Measurements from ENCODE around the gene TSPO. TPM values are rescaled to one million over a fixed set of nuclear protein-coding genes. Genes with fewer than 3 reads are reported as not detected.
"Not testable (repeated sequence)": the region's sequence is repeated elsewhere in the genome, so short reads cannot be mapped to it uniquely, and the experiment has no call there.

Gene TSPO
- total RNA-seq, 4 donors from 2014 or later, result 307 to 452 (median 365) TPM

DNA sequence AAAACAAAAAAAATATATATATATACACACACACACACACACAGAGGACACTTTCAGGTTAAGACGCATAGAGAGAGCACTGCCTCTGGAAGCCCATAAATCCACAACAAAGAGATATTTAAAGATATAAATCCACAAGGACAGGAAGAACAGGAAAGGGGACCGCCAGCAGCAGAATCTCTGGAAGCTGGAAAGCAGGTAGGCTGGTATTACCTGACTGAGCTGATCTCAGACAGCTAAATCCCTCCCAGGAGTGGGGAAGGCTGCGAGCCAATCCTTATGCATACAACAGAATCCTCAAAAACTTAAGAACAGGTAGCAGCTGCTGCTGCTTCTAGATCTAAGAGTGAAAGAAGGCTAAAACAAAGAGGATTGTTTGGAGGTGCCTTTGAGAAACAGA, 6.4 kb upstream of the TSPO start:
- in situ Hi-C loops (cut with MboI; ENCODE audit: low pct_ligation_motif_present in 1 of 4, low pct_unique_long_range_greater_than_20kb in 1 of 4, low sequenced_read_pairs in 3 of 4), result no loop called here
- no peak for TF ChIP-seq EP300 (IDR thresholded peaks at IDR 0.05; ENCODE audit: low read depth)
- TF ChIP-seq POLR2A (IDR thresholded peaks at IDR 0.05), result no peak
- TF ChIP-seq, protein P1, sequence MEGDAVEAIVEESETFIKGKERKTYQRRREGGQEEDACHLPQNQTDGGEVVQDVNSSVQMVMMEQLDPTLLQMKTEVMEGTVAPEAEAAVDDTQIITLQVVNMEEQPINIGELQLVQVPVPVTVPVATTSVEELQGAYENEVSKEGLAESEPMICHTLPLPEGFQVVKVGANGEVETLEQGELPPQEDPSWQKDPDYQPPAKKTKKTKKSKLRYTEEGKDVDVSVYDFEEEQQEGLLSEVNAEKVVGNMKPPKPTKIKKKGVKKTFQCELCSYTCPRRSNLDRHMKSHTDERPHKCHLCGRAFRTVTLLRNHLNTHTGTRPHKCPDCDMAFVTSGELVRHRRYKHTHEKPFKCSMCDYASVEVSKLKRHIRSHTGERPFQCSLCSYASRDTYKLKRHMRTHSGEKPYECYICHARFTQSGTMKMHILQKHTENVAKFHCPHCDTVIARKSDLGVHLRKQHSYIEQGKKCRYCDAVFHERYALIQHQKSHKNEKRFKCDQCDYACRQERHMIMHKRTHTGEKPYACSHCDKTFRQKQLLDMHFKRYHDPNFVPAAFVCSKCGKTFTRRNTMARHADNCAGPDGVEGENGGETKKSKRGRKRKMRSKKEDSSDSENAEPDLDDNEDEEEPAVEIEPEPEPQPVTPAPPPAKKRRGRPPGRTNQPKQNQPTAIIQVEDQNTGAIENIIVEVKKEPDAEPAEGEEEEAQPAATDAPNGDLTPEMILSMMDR (IDR thresholded peaks at IDR 0.05), result no peak
- no peak for TF ChIP-seq POLR2AphosphoS5 (IDR thresholded peaks at IDR 0.05)

DNA sequence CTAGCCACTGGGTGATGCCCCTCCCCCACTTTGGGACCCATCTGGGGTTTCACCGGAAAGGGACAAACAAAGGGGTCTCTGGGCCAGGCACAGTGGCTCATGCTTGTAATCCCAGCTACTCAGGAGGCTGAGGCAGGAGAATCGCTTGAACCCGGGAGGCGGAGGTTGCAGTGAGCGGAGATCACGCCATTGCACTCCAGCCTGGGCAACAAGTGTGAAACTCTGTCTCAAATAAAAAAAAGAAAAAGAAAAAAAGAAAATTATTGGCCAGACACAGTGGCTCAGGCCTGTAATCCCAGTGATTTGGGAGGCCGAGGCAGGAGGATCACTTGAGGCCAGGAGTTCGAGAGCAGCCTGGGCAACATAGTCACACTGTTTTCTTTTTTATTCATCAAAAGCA, 6.0 kb upstream of the TSPO start:
- H3K27ac ChIP-seq; in situ Hi-C loops (cut with MboI; ENCODE audit: low pct_ligation_motif_present in 1 of 4, low pct_unique_long_range_greater_than_20kb in 1 of 4, low sequenced_read_pairs in 3 of 4); intact Hi-C loops (cut with DNase I; ENCODE audit: low total_unique reads); H3K36me3 ChIP-seq; H3K27me3 ChIP-seq; DNase-seq; H3K9me3 ChIP-seq; H3K4me3 ChIP-seq: not testable (repeated sequence)
- H3K4me1 ChIP-seq, result peaks cover 8 to 26% (median 12%) of the 10 kb centered on the region in 4 donors
- WGBS, 2 donors (ENCODE audit: low coverage in 1 of 2), result 86 to 96% methylated on average over 2 to 8 of the region's 8 CpGs

More for the DNA sequence above, 6.4 kb upstream of the TSPO start:
- no peak overlapping the region for H3K27ac ChIP-seq
- intact Hi-C loops (cut with DNase I; ENCODE audit: low total_unique reads), result no loop called here
- no peak overlapping the region for H3K4me3 ChIP-seq
- no peaks in the 10 kb centered on the region for H3K36me3 ChIP-seq
- DNase-seq, result no peak
- no peaks in the 10 kb centered on the region for H3K27me3 ChIP-seq
- WGBS, 2 donors (ENCODE audit: low coverage in 1 of 2), result 73 to 83% methylated on average over 2 to 3 of the region's 3 CpGs
- no peaks in the 10 kb centered on the region for H3K9me3 ChIP-seq
- H3K4me1 ChIP-seq, result peaks cover 8 to 26% (median 12%) of the 10 kb centered on the region in 4 donors

DNA sequence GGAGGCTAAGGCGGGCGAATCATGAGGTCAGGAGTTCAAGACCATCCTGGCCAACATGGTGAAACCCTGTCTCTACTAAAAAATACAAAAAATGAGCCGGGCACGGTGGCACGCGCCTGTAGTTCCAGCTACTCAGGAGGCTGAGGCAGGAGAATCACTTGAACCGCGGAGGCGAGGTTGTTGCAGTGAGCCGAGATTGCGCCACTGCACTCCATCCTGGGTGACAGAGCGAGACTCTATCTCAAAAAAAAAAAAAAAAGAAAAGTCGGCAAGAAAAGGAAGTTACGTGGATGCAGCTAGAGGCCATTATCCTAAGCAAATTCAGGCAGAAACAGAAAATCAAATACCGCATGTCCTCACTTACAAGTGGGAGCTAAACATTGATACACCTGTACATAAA, 5.0 kb upstream of the TSPO start:
- in situ Hi-C loops (cut with MboI; ENCODE audit: low pct_ligation_motif_present in 1 of 4, low pct_unique_long_range_greater_than_20kb in 1 of 4, low sequenced_read_pairs in 3 of 4), result not testable (repeated sequence)
- WGBS, 2 donors (ENCODE audit: low coverage in 1 of 2), result 82 to 89% methylated on average over 3 to 15 of the region's 15 CpGs

DNA sequence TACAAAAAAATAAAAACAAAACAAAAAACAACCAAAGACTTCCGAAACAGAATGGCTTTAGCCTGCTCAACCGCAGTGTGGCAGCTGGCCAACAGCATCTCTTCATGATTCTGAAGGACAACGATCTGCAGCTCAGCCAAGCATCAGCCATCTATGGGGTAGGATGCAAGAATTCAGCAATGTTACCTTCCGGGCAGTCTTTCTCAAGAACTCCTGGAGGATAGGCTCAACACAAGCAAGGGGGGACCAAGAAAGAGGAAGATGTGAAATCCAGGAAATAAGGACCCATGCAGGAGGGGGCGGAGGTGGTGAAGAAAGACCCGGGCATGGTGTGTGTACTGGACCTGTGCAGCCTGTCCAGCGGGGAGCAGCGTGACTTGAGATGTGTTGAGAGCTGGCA, 3.5 kb upstream of the TSPO start:
- Histone ChIP-seq H3K4me1 (peaks cover 5 to 35% (median 21%) of the 10 kb centered on the region in 4 donors), H3K36me3 (no peaks in the 10 kb centered on the region), H3K4me3 (no peak overlapping the region), H3K27ac (peak overlapping the region in 3 of 4 donors; percentile 14 to 50 (median 41)), H3K27me3 (no peaks in the 10 kb centered on the region), H3K9me3 (no peaks in the 10 kb centered on the region)
- peak; percentile 55 for DNase-seq
- in situ Hi-C loops (cut with MboI; ENCODE audit: low pct_ligation_motif_present in 1 of 4, low pct_unique_long_range_greater_than_20kb in 1 of 4, low sequenced_read_pairs in 3 of 4) (no loop called here), intact Hi-C loops (cut with DNase I; ENCODE audit: low total_unique reads) (loop anchor here (1.0 kb wide), 1 partner anchor 37 kb away; no protein-coding TSS in a partner anchor)
- TF ChIP-seq POLR2AphosphoS5 (IDR thresholded peaks at IDR 0.05) (no peak), POLR2A (IDR thresholded peaks at IDR 0.05) (no peak), EP300 (IDR thresholded peaks at IDR 0.05; ENCODE audit: low read depth) (no peak)
- TF ChIP-seq, protein P1 (IDR thresholded peaks at IDR 0.05), result no peak
- 67 to 71% methylated on average over 6 to 8 of the region's 8 CpGs for WGBS, 2 donors (ENCODE audit: low coverage in 1 of 2)

More for the DNA sequence above, 5.0 kb upstream of the TSPO start:
- DNase-seq; H3K27me3 ChIP-seq; H3K9me3 ChIP-seq; intact Hi-C loops (cut with DNase I; ENCODE audit: low total_unique reads); H3K27ac ChIP-seq; H3K36me3 ChIP-seq; H3K4me3 ChIP-seq: not testable (repeated sequence)
- H3K4me1 ChIP-seq, result peaks cover 8 to 34% (median 20%) of the 10 kb centered on the region in 4 donors

DNA sequence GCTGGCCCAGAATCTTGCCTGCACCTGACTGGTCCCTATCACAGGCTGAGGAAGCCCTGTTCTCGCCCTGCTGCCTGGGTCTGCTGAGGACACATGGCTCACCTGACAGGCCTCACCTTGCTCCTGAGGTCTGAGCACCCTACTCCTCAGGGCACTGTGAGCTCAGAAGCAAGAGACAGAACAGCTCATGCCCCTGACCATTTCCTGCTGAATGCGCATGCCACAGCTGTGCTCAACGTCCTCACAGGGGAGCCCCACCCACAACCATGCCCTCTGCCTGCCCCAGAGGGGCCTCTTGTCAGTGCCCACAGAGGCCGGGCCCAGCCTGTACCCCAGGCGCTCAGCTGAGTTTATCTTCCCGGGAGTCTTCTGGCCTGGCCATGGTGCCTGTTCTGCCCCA, 2.8 kb upstream of the TSPO start:
- H3K9me3 ChIP-seq, result no peaks in the 10 kb centered on the region
- H3K36me3 ChIP-seq, result no peaks in the 10 kb centered on the region
- peak; percentile 56 for DNase-seq
- intact Hi-C loops (cut with DNase I; ENCODE audit: low total_unique reads), result no loop called here
- no peak for TF ChIP-seq EP300 (IDR thresholded peaks at IDR 0.05; ENCODE audit: low read depth)
- TF ChIP-seq, protein P1 (IDR thresholded peaks at IDR 0.05), result no peak
- TF ChIP-seq POLR2AphosphoS5 (IDR thresholded peaks at IDR 0.05), result no peak
- TF ChIP-seq POLR2A (IDR thresholded peaks at IDR 0.05), result no peak
- WGBS, 2 donors (ENCODE audit: low coverage in 1 of 2), result 46% methylated on average over 5 of the region's 6 CpGs; no CpG with 5 or more reads in 1 of the 2 donors
- no peaks in the 10 kb centered on the region for H3K27me3 ChIP-seq
- H3K4me3 ChIP-seq, result no peak overlapping the region
- in situ Hi-C loops (cut with MboI; ENCODE audit: low pct_ligation_motif_present in 1 of 4, low pct_unique_long_range_greater_than_20kb in 1 of 4, low sequenced_read_pairs in 3 of 4), result no loop called here
- peak overlapping the region in 2 of 4 donors; percentile 44 to 50 for H3K27ac ChIP-seq
- peaks cover 9 to 37% (median 25%) of the 10 kb centered on the region in 4 donors for H3K4me1 ChIP-seq
